ENCODE results near the gene CBLC. TPM values are rescaled to one million over a fixed set of nuclear protein-coding genes. Genes with fewer than 3 reads are reported as not detected.

CBLC gene
- total RNA-seq, 1 donor from 2014 or later: 65.0 TPM

GRCh38 chr19:44783545-44783944 is 5.9 kb downstream of the CBLC start:
- Histone ChIP-seq H3K4me3 (ENCODE audit: low read depth, low read length) (no peak overlapping the region), H3K36me3 (ENCODE audit: control insufficient read depth, insufficient read depth, low read length) (peaks cover 24% of the 10 kb centered on the region), H3K27me3 (ENCODE audit: control insufficient read depth, insufficient read depth, low read length) (no peaks in the 10 kb centered on the region)
- TF ChIP-seq CTCF (IDR thresholded peaks at IDR 0.05; ENCODE audit: insufficient read depth, low read length, severe bottlenecking): no peak
- DNase-seq (ENCODE audit: low read depth): no peak
- FAIRE-seq: no peak

- no peak for TF ChIP-seq CTCF (IDR thresholded peaks at IDR 0.05; ENCODE audit: insufficient read depth, low read length, severe bottlenecking)
- DNase-seq (ENCODE audit: low read depth) (no peak), FAIRE-seq (no peak)
- Histone ChIP-seq H3K36me3 (ENCODE audit: control insufficient read depth, insufficient read depth, low read length) (peaks cover 33% of the 10 kb centered on the region), H3K27me3 (ENCODE audit: control insufficient read depth, insufficient read depth, low read length) (no peaks in the 10 kb centered on the region), H3K4me3 (ENCODE audit: low read depth, low read length) (no peak overlapping the region)
Observed at GRCh38 chr19:44785271-44785670, 7.6 kb downstream of the CBLC start.

- FAIRE-seq (no peak), DNase-seq (ENCODE audit: low read depth) (no peak)
- peaks cover 30% of the 10 kb centered on the region for H3K36me3 ChIP-seq (ENCODE audit: control insufficient read depth, insufficient read depth, low read length)
- no peak for TF ChIP-seq CTCF (IDR thresholded peaks at IDR 0.05; ENCODE audit: insufficient read depth, low read length, severe bottlenecking)
- no peaks in the 10 kb centered on the region for H3K27me3 ChIP-seq (ENCODE audit: control insufficient read depth, insufficient read depth, low read length)
- H3K4me3 ChIP-seq (ENCODE audit: low read depth, low read length): no peak overlapping the region
Observed at GRCh38 chr19:44785993-44786392, 8.3 kb downstream of the CBLC start.

GRCh38 chr19:44788971-44789370 is 11.3 kb downstream of the CBLC start:
- no peak for DNase-seq (ENCODE audit: low read depth)
- no peak for FAIRE-seq
- Histone ChIP-seq H3K27me3 (ENCODE audit: control insufficient read depth, insufficient read depth, low read length) (no peaks in the 10 kb centered on the region), H3K36me3 (ENCODE audit: control insufficient read depth, insufficient read depth, low read length) (peaks cover 34% of the 10 kb centered on the region), H3K4me3 (ENCODE audit: low read depth, low read length) (no peak overlapping the region)
- TF ChIP-seq CTCF (IDR thresholded peaks at IDR 0.05; ENCODE audit: insufficient read depth, low read length, severe bottlenecking): no peak

- TF ChIP-seq CTCF (IDR thresholded peaks at IDR 0.05; ENCODE audit: insufficient read depth, low read length, severe bottlenecking): no peak
- DNase-seq (ENCODE audit: low read depth): no peak
- Histone ChIP-seq H3K27me3 (ENCODE audit: control insufficient read depth, insufficient read depth, low read length) (no peaks in the 10 kb centered on the region), H3K4me3 (ENCODE audit: low read depth, low read length) (no peak overlapping the region), H3K36me3 (ENCODE audit: control insufficient read depth, insufficient read depth, low read length) (peaks cover 38% of the 10 kb centered on the region)
- no peak for FAIRE-seq
Observed at GRCh38 chr19:44789943-44790483, 12.3 kb downstream of the CBLC start.

- Histone ChIP-seq H3K27me3 (ENCODE audit: control insufficient read depth, insufficient read depth, low read length) (no peaks in the 10 kb centered on the region), H3K4me3 (ENCODE audit: low read depth, low read length) (no peak overlapping the region), H3K36me3 (ENCODE audit: control insufficient read depth, insufficient read depth, low read length) (peaks cover 45% of the 10 kb centered on the region)
- TF ChIP-seq CTCF (IDR thresholded peaks at IDR 0.05; ENCODE audit: insufficient read depth, low read length, severe bottlenecking): no peak
- DNase-seq (ENCODE audit: low read depth) (no peak), FAIRE-seq (no peak)
Observed at GRCh38 chr19:44792281-44792680, 14.6 kb downstream of the CBLC start.

Data from bronchial epithelial cell (primary cell).